ENCODE data around the gene NBDY. TPM values are rescaled to one million over a fixed set of nuclear protein-coding genes. Genes with fewer than 3 reads are reported as not detected.
A peak's percentile ranks its signal among the peaks of the same experiment; 100 is the strongest.
"Not testable (repeated sequence)": the region's sequence is repeated elsewhere in the genome, so short reads cannot be mapped to it uniquely, and the experiment has no call there.

NBDY gene
- 4.6 and 6.7 TPM in 2 replicates for total RNA-seq

- peak in 1 of 2 donors; percentile 48 for DNase-seq (ENCODE audit: low read depth in 2 of 2)
Observed at GRCh38 chrX:56729152-56729850, at the start of gene NBDY. NBDY (plus strand) TSS chrX:56729243; CDS start chrX:56729354, 111 bp downstream.

GRCh38 chrX:56704530-56704929 is 24.5 kb upstream of the NBDY start:
- not testable (repeated sequence) for DNase-seq (ENCODE audit: low read depth in 2 of 2)

- DNase-seq (ENCODE audit: low read depth in 2 of 2) = peak; percentile 60 to 63
Observed at GRCh38 chrX:56726605-56727004, 2.4 kb upstream of the NBDY start.

GRCh38 chrX:56727531-56727930 is 1.5 kb upstream of the NBDY start:
- DNase-seq (ENCODE audit: low read depth in 2 of 2) = no peak

GRCh38 chrX:56728321-56728720 is 722 bp upstream of the NBDY start:
- DNase-seq (ENCODE audit: low read depth in 2 of 2) = no peak

GRCh38 chrX:56728752-56729151 is 291 bp upstream of the NBDY start:
- peak in 1 of 2 donors; percentile 21 for DNase-seq (ENCODE audit: low read depth in 2 of 2)

GRCh38 chrX:56733459-56734046 is 4.5 kb downstream of the NBDY start:
- DNase-seq (ENCODE audit: low read depth in 2 of 2) = peak; percentile 28 to 48

- no peak for DNase-seq (ENCODE audit: low read depth in 2 of 2)
Observed at GRCh38 chrX:56736219-56736618, 7.2 kb downstream of the NBDY start.

- DNase-seq (ENCODE audit: low read depth in 2 of 2) = no peak
Observed at GRCh38 chrX:56738670-56739069, 9.6 kb downstream of the NBDY start.

GRCh38 chrX:56744996-56745395 is 16.0 kb downstream of the NBDY start:
- DNase-seq (ENCODE audit: low read depth in 2 of 2) = peak; percentile 23 to 34

GRCh38 chrX:56746996-56747395 is 18.0 kb downstream of the NBDY start:
- DNase-seq (ENCODE audit: low read depth in 2 of 2) = no peak

GRCh38 chrX:56751071-56751470 is 22.0 kb downstream of the NBDY start:
- DNase-seq (ENCODE audit: low read depth in 2 of 2) = peak in 1 of 2 donors; percentile 41

- no peak for DNase-seq (ENCODE audit: low read depth in 2 of 2)
Observed at GRCh38 chrX:56757327-56757726, 28.3 kb downstream of the NBDY start.

GRCh38 chrX:56758456-56758855 is 29.4 kb downstream of the NBDY start:
- no peak for DNase-seq (ENCODE audit: low read depth in 2 of 2)

GRCh38 chrX:56759736-56760409 is 30.8 kb downstream of the NBDY start:
- no peak for DNase-seq (ENCODE audit: low read depth in 2 of 2)

GRCh38 chrX:56760410-56761124 is 31.5 kb downstream of the NBDY start:
- not testable (repeated sequence) for DNase-seq (ENCODE audit: low read depth in 2 of 2)

- DNase-seq (ENCODE audit: low read depth in 2 of 2) = no peak
Observed at GRCh38 chrX:56761167-56761566, 32.1 kb downstream of the NBDY start.

- no peak for DNase-seq (ENCODE audit: low read depth in 2 of 2)
Observed at GRCh38 chrX:56762220-56762619, 33.2 kb downstream of the NBDY start.

GRCh38 chrX:56762707-56763555 is 33.9 kb downstream of the NBDY start:
- DNase-seq (ENCODE audit: low read depth in 2 of 2) = no peak

- peak in 1 of 2 donors; percentile 87 for DNase-seq (ENCODE audit: low read depth in 2 of 2)
Observed at GRCh38 chrX:56763556-56764152, 34.6 kb downstream of the NBDY start.
